SU-DHL-6 (cell line): ENCODE data around the gene KIAA1210.

Experiments used
- EZH2phosphoT487 ChIP-seq: fragments of 200-600 bp; sonication (generic), shearing (Covaris generic); conservative IDR thresholded peaks from 2 replicates; pipeline ENCODE4 v1.6.1; 2018; ENCODE audit warnings: mild to moderate bottlenecking, antibody characterized with exemption, low read length, moderate library complexity, mixed read lengths
- TF ChIP-seq, protein P1 (sequence below): fragments of 200-600 bp; sonication (generic); IDR thresholded peaks from one replicate; pipeline ENCODE4 v1.5.1; 2017; ENCODE audit warnings: antibody characterized with exemption, mild to moderate bottlenecking, low read length, moderate library complexity; ENCODE audit not compliant: insufficient read depth, poor library complexity, severe bottlenecking

DNA sequence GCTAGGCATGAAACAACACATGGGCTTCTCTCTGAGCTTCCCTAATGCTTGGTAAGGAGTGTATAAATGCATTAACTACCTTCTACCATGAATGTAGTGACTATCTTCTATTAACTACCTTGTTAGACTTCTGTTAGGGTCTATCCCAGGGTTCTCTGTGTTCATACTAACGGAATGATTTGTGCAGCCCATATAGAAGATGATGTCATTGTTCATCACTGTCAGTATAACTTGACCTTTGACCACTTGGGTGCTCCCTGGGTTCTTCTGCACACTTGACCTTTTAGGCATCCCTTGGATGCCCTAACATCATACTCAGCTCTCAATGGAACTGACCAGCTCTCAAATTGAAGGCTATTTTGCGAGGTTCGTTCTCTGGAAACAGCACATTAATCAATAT lies 85.6 kb downstream of the KIAA1210 start:
- TF ChIP-seq, protein P1, sequence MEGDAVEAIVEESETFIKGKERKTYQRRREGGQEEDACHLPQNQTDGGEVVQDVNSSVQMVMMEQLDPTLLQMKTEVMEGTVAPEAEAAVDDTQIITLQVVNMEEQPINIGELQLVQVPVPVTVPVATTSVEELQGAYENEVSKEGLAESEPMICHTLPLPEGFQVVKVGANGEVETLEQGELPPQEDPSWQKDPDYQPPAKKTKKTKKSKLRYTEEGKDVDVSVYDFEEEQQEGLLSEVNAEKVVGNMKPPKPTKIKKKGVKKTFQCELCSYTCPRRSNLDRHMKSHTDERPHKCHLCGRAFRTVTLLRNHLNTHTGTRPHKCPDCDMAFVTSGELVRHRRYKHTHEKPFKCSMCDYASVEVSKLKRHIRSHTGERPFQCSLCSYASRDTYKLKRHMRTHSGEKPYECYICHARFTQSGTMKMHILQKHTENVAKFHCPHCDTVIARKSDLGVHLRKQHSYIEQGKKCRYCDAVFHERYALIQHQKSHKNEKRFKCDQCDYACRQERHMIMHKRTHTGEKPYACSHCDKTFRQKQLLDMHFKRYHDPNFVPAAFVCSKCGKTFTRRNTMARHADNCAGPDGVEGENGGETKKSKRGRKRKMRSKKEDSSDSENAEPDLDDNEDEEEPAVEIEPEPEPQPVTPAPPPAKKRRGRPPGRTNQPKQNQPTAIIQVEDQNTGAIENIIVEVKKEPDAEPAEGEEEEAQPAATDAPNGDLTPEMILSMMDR, result no peak
- no peak for TF ChIP-seq EZH2phosphoT487
